LNCaP clone FGC (cell line): ENCODE data around the gene TENM4.

Experiments
- DNase-seq: peaks from one replicate; pipeline ENCODE4 v3.0.0-alpha.2; 2011; ENCODE audit warnings: low read depth
- H3K4me3 ChIP-seq: 2 replicates; pipeline ENCODE4 v1.5.1; 2011; ENCODE audit warnings: mild to moderate bottlenecking, low read depth, low read length, control low read depth
- CTCF ChIP-seq: IDR thresholded peaks from 2 replicates; pipeline ENCODE4 v1.5.1; 2012; ENCODE audit warnings: mild to moderate bottlenecking; ENCODE audit not compliant: control insufficient read depth, insufficient read depth; ENCODE audit errors: extremely low read depth

The TENM4 gene

GRCh38 chr11:79186669-79187068, 254.2 kb downstream of the TENM4 start:
- no peak overlapping the region for H3K4me3 ChIP-seq
- no peak for TF ChIP-seq CTCF
- no peak for DNase-seq

- TF ChIP-seq CTCF: no peak
- no peak overlapping the region for H3K4me3 ChIP-seq
- DNase-seq: no peak
These were observed 255.5 kb downstream of the TENM4 start for GRCh38 chr11:79185351-79185750.

GRCh38 chr11:79184285-79184684, 256.5 kb downstream of the TENM4 start:
- TF ChIP-seq CTCF: no peak
- DNase-seq: no peak
- H3K4me3 ChIP-seq: no peak overlapping the region

GRCh38 chr11:79182794-79183193, 258.0 kb downstream of the TENM4 start:
- TF ChIP-seq CTCF: no peak
- DNase-seq: no peak

GRCh38 chr11:79179087-79179486, 261.7 kb downstream of the TENM4 start:
- no peak overlapping the region for H3K4me3 ChIP-seq
- no peak for DNase-seq
- no peak for TF ChIP-seq CTCF

More at GRCh38 chr11:79182794-79183193, 258.0 kb downstream of the TENM4 start:
- no peak overlapping the region for H3K4me3 ChIP-seq

- H3K4me3 ChIP-seq: no peak overlapping the region
- DNase-seq: no peak
- TF ChIP-seq CTCF: no peak
These were observed 266.5 kb downstream of the TENM4 start for GRCh38 chr11:79174045-79175008.
